Naive thymus-derived CD4-positive, alpha-beta T cell (primary cell): ENCODE data around the gene HOXA3. TPM values are rescaled to one million over a fixed set of nuclear protein-coding genes. Genes with fewer than 3 reads are reported as not detected.

Experiments used
- ATAC-seq: fragments of 150-1000 bp; cut with Tn5 transposase; 2 replicates; pipeline ENCODE4 v1.10.0; 2021; ENCODE audit warnings: mild to moderate bottlenecking, moderate library complexity
- CTCF ChIA-PET: fragments of 350-600 bp; sonication (Branson Sonifier 250); formaldehyde crosslinking; loops from one replicate; lab custom pipeline; 2021; ENCODE audit warnings: antibody characterized with exemption; lab: Charles Lee
- POLR2A ChIA-PET: fragments of 350-600 bp; sonication (Branson Sonifier 250); formaldehyde crosslinking; loops from one replicate; lab custom pipeline; 2021; ENCODE audit warnings: antibody characterized with exemption, inconsistent platforms; lab: Charles Lee
- DNase-seq, 9 donors: peaks; one replicate each; pipeline versions ENCODE4 v3.0.0 to v3.0.0-alpha.2; 2020 to 2022; ENCODE audit warnings: mixed read lengths in 1 of 9
- H3K27ac ChIP-seq: one replicate; pipeline ENCODE4 v1.7.0; 2013; ENCODE audit warnings: mild to moderate bottlenecking, low read depth, low read length, moderate library complexity
- H3K27me3 ChIP-seq, 2 donors: one replicate each; pipeline ENCODE4 v1.7.0; 2013; ENCODE audit warnings: low read length in 2 of 2, mild to moderate bottlenecking in 2 of 2, moderate library complexity in 2 of 2; ENCODE audit not compliant: control insufficient read depth in 2 of 2, insufficient read depth in 2 of 2
- H3K36me3 ChIP-seq, 3 experiments: 1 replicate in 2 of 3; 2 replicates in 1 of 3; pipeline ENCODE4 v1.7.0; 2013; ENCODE audit warnings: low read length in 3 of 3, mild to moderate bottlenecking in 3 of 3, moderate library complexity in 1 of 3; ENCODE audit not compliant: insufficient read depth in 3 of 3, control insufficient read depth in 2 of 3
- H3K4me1 ChIP-seq, 2 donors: one replicate each; pipeline ENCODE4 v1.7.0; 2013; ENCODE audit warnings: low read length in 2 of 2, mild to moderate bottlenecking in 2 of 2, moderate library complexity in 1 of 2; ENCODE audit not compliant: control insufficient read depth in 2 of 2, insufficient read depth in 2 of 2
- H3K4me3 ChIP-seq: 2 replicates; pipeline ENCODE4 v1.7.0; 2013; ENCODE audit warnings: mild to moderate bottlenecking, low read length
- H3K9me3 ChIP-seq, 3 experiments: 1 replicate in 2 of 3; 2 replicates in 1 of 3; pipeline ENCODE4 v1.7.0; 2013; ENCODE audit warnings: low read length in 3 of 3; ENCODE audit not compliant: control insufficient read depth in 2 of 3
- H3K27ac Mint-ChIP-seq, 9 donors: one replicate each; pipeline ENCODE4 v1.8.0; 2020 to 2022; ENCODE audit warnings: mixed read lengths in 9 of 9, mild to moderate bottlenecking in 8 of 9, moderate library complexity in 5 of 9, inconsistent platforms in 2 of 9
- H3K27me3 Mint-ChIP-seq, 5 donors: one replicate each; pipeline ENCODE4 v1.8.0; 2021 to 2022; ENCODE audit warnings: mixed read lengths in 5 of 5, mild to moderate bottlenecking in 1 of 5
- H3K36me3 Mint-ChIP-seq, 5 donors: one replicate each; pipeline ENCODE4 v1.8.0; 2020 to 2022; ENCODE audit warnings: mixed read lengths in 5 of 5, mild to moderate bottlenecking in 3 of 5, inconsistent platforms in 1 of 5
- H3K4me1 Mint-ChIP-seq, 7 donors: one replicate each; pipeline ENCODE4 v1.8.0; 2020 to 2022; ENCODE audit warnings: mixed read lengths in 7 of 7, mild to moderate bottlenecking in 3 of 7, inconsistent platforms in 1 of 7
- H3K4me3 Mint-ChIP-seq, 10 donors: one replicate each; pipeline ENCODE4 v1.8.0; 2020 to 2022; ENCODE audit warnings: mild to moderate bottlenecking in 10 of 10, mixed read lengths in 10 of 10, moderate library complexity in 6 of 10, inconsistent platforms in 2 of 10
- H3K9me3 Mint-ChIP-seq, 11 donors: one replicate each; pipeline ENCODE4 v1.8.0; 2020 to 2022; ENCODE audit warnings: mixed read lengths in 11 of 11, mild to moderate bottlenecking in 4 of 11, inconsistent platforms in 1 of 11, moderate library complexity in 1 of 11
- intact Hi-C, 2 donors: fragments of 100-400 bp; cut with micrococcal nuclease; formaldehyde crosslinking; loops; one replicate each; pipeline ENCODE4 v1.15.1; 2023
- polyA plus RNA-seq, 2 donors: library from polyadenylated mRNA; unstranded; fragments of 300-500 nt; fragmentation: Illumina TruSeq; gene quantifications; one replicate each; pipeline ENCODE4 v1.2.3, GENCODE V29; 2021
- total RNA-seq, 6 experiments: library from RNA in 5 of 6; stranded (reverse) in 5 of 6; gene quantifications; 1 replicate in 5 of 6; 2 replicates in 1 of 6; pipeline ENCODE4 v1.2.3 and lab custom pipeline; 2021 to 2026

Gene HOXA3
- total and polyA plus RNA-seq, 7 experiments from 2014 or later: 0.12 TPM; not detected in 6

GRCh38 chr7:27124902-27125689, 27.3 kb downstream of the HOXA3 start:
- peaks cover 30 to 55% (median 37%) of the 10 kb centered on the region in 5 donors for H3K27me3 Mint-ChIP-seq
- Histone ChIP-seq H3K27ac (no peak overlapping the region), H3K4me3 (no peak overlapping the region), H3K9me3 (no peaks in the 10 kb centered on the region), H3K4me1 (no peaks in the 10 kb centered on the region), H3K27me3 (no peaks in the 10 kb centered on the region), H3K36me3 (no peaks in the 10 kb centered on the region)
- ATAC-seq (no peak), DNase-seq (no peak)
- CTCF ChIA-PET: no interaction called here
- intact Hi-C loops: no loop called here
- H3K4me3 Mint-ChIP-seq: no peak overlapping the region
- POLR2A ChIA-PET: no interaction called here
- no peak overlapping the region for H3K27ac Mint-ChIP-seq
- H3K9me3 Mint-ChIP-seq: no peaks in the 10 kb centered on the region
- H3K36me3 Mint-ChIP-seq: peaks cover 0 to 2% (median 0%) of the 10 kb centered on the region in 5 donors
- peaks cover 0 to 2% (median 0%) of the 10 kb centered on the region in 7 donors for H3K4me1 Mint-ChIP-seq

GRCh38 chr7:27124096-27124901, 28.1 kb downstream of the HOXA3 start:
- H3K4me3 ChIP-seq: no peak overlapping the region
- ATAC-seq (no peak), DNase-seq (no peak)
- H3K36me3 ChIP-seq: no peaks in the 10 kb centered on the region
- H3K4me1 ChIP-seq: no peaks in the 10 kb centered on the region
- H3K27ac ChIP-seq: no peak overlapping the region
- Mint-ChIP-seq H3K4me3 (no peak overlapping the region), H3K4me1 (peaks cover 0 to 2% (median 0%) of the 10 kb centered on the region in 7 donors), H3K27me3 (peaks cover 30 to 53% (median 35%) of the 10 kb centered on the region in 5 donors), H3K27ac (no peak overlapping the region), H3K36me3 (no peaks in the 10 kb centered on the region), H3K9me3 (no peaks in the 10 kb centered on the region)
- intact Hi-C loops: no loop called here
- ChIA-PET POLR2A (no interaction called here), CTCF (no interaction called here)
- H3K9me3 ChIP-seq: no peaks in the 10 kb centered on the region
- H3K27me3 ChIP-seq: no peaks in the 10 kb centered on the region

- Mint-ChIP-seq H3K4me1 (peaks cover 0 to 1% (median 0%) of the 10 kb centered on the region in 7 donors), H3K27me3 (peaks cover 28 to 45% (median 29%) of the 10 kb centered on the region in 5 donors), H3K36me3 (no peaks in the 10 kb centered on the region), H3K4me3 (no peak overlapping the region), H3K9me3 (no peaks in the 10 kb centered on the region), H3K27ac (no peak overlapping the region)
- intact Hi-C loops: no loop called here
- Histone ChIP-seq H3K4me1 (no peaks in the 10 kb centered on the region), H3K27ac (no peak overlapping the region), H3K4me3 (no peak overlapping the region), H3K36me3 (no peaks in the 10 kb centered on the region), H3K27me3 (no peaks in the 10 kb centered on the region), H3K9me3 (no peaks in the 10 kb centered on the region)
- DNase-seq: no peak
- no peak for ATAC-seq
- CTCF ChIA-PET: no interaction called here
- POLR2A ChIA-PET: no interaction called here
Measured at GRCh38 chr7:27123477-27124053, 28.8 kb downstream of the HOXA3 start.

- Histone ChIP-seq H3K27ac (no peak overlapping the region), H3K4me3 (no peak overlapping the region), H3K9me3 (no peaks in the 10 kb centered on the region), H3K4me1 (no peaks in the 10 kb centered on the region), H3K27me3 (no peaks in the 10 kb centered on the region), H3K36me3 (no peaks in the 10 kb centered on the region)
- no peaks in the 10 kb centered on the region for H3K9me3 Mint-ChIP-seq
- no peak for ATAC-seq
- no peak for DNase-seq
- peaks cover 25 to 43% (median 29%) of the 10 kb centered on the region in 5 donors for H3K27me3 Mint-ChIP-seq
- ChIA-PET CTCF (no interaction called here), POLR2A (no interaction called here)
- H3K4me3 Mint-ChIP-seq: no peak overlapping the region
- intact Hi-C loops: no loop called here
- H3K27ac Mint-ChIP-seq: no peak overlapping the region
- H3K4me1 Mint-ChIP-seq: no peaks in the 10 kb centered on the region
- no peaks in the 10 kb centered on the region for H3K36me3 Mint-ChIP-seq
Measured at GRCh38 chr7:27123007-27123476, 29.3 kb downstream of the HOXA3 start.

GRCh38 chr7:27122077-27122910, 30.1 kb downstream of the HOXA3 start:
- no peaks in the 10 kb centered on the region for H3K27me3 ChIP-seq
- ATAC-seq (no peak), DNase-seq (no peak)
- H3K36me3 Mint-ChIP-seq: no peaks in the 10 kb centered on the region
- no peak overlapping the region for H3K27ac ChIP-seq
- no peak overlapping the region for H3K27ac Mint-ChIP-seq
- H3K4me3 ChIP-seq: no peak overlapping the region
- ChIA-PET POLR2A (no interaction called here), CTCF (no interaction called here)
- no peak overlapping the region for H3K4me3 Mint-ChIP-seq
- intact Hi-C loops: no loop called here
- H3K36me3 ChIP-seq: no peaks in the 10 kb centered on the region
- no peaks in the 10 kb centered on the region for H3K9me3 ChIP-seq
- H3K9me3 Mint-ChIP-seq: no peaks in the 10 kb centered on the region
- H3K4me1 ChIP-seq: no peaks in the 10 kb centered on the region
- peaks cover 19 to 41% (median 32%) of the 10 kb centered on the region in 5 donors for H3K27me3 Mint-ChIP-seq
- H3K4me1 Mint-ChIP-seq: no peaks in the 10 kb centered on the region

GRCh38 chr7:27121684-27122076, 30.7 kb downstream of the HOXA3 start:
- no peak overlapping the region for H3K4me3 Mint-ChIP-seq

More at GRCh38 chr7:27121684-27122076, 30.7 kb downstream of the HOXA3 start:
- CTCF ChIA-PET: no interaction called here
- intact Hi-C loops: no loop called here
- Mint-ChIP-seq H3K27ac (no peak overlapping the region), H3K9me3 (no peaks in the 10 kb centered on the region), H3K4me1 (no peaks in the 10 kb centered on the region), H3K36me3 (no peaks in the 10 kb centered on the region), H3K27me3 (peaks cover 14 to 39% (median 26%) of the 10 kb centered on the region in 5 donors)
- POLR2A ChIA-PET: no interaction called here
- Histone ChIP-seq H3K9me3 (no peaks in the 10 kb centered on the region), H3K27ac (no peak overlapping the region), H3K36me3 (no peaks in the 10 kb centered on the region), H3K4me1 (no peaks in the 10 kb centered on the region), H3K27me3 (no peaks in the 10 kb centered on the region), H3K4me3 (no peak overlapping the region)
- DNase-seq (no peak), ATAC-seq (no peak)
